CD4-positive, alpha-beta T cell treated with Interleukin-15 for 1 hour (primary cell): ENCODE results near the gene OGDHL.

Experiments
- DNase-seq: peaks from one replicate; pipeline ENCODE4 v3.0.0-alpha.2; 2020

OGDHL gene

GRCh38 chr10:49688261-49688846, 73.8 kb downstream of the OGDHL start:
- DNase-seq = no peak

GRCh38 chr10:49686651-49687050, 75.5 kb downstream of the OGDHL start:
- no peak for DNase-seq
